ENCODE measurements around the gene P2RY8. TPM values are rescaled to one million over a fixed set of nuclear protein-coding genes. Genes with fewer than 3 reads are reported as not detected.

The P2RY8 gene
- total RNA-seq, 4 donors from 2014 or later = 0.55 to 6.0 (median 3.0) TPM; not detected in 1

DNA sequence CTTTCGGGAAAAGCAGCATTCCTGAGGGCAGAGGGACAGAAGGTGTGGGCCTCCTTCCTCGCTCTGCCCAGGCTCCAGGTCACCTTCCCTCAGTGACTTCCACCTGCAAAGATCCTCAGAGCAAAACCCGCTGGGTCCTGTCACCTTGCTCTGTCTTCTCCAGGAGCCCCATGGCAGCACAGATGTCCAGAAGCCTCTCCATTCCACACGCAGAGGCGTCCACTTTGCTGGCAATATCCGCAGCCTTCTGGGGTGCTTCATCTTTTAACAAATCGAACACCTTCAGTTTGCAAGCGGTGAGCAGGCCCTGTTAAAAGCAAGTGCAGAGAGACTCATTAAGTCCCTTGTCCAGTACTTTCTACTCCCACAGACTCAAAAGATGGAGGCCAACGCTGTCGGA lies 111.6 kb downstream of the P2RY8 start:
- 86 to 87% methylated on average over 8 to 10 of the region's 10 CpGs for WGBS, 2 donors (ENCODE audit: low coverage in 1 of 2)
- Histone ChIP-seq H3K36me3 (peaks cover 0 to 14% (median 3%) of the 10 kb centered on the region in 4 donors), H3K9me3 (peaks cover 5 to 6% of the 10 kb centered on the region in 2 donors), H3K27me3 (no peaks in the 10 kb centered on the region), H3K27ac (no peak overlapping the region), H3K4me1 (no peaks in the 10 kb centered on the region), H3K4me3 (no peak overlapping the region)
- TF ChIP-seq CTCF (IDR thresholded peaks at IDR 0.05) = no peak
- TF ChIP-seq POLR2A (IDR thresholded peaks at IDR 0.05) = no peak
- TF ChIP-seq POLR2AphosphoS5 (IDR thresholded peaks at IDR 0.05) = no peak
- no peak for TF ChIP-seq EP300 (IDR thresholded peaks at IDR 0.05; ENCODE audit: low read depth)
- DNase-seq = no peak
- intact Hi-C loops (cut with DNase I; ENCODE audit: low total_unique reads) = no loop called here
- in situ Hi-C loops (cut with MboI; ENCODE audit: low pct_ligation_motif_present in 1 of 4, low pct_unique_long_range_greater_than_20kb in 1 of 4, low sequenced_read_pairs in 3 of 4) = no loop called here

DNA sequence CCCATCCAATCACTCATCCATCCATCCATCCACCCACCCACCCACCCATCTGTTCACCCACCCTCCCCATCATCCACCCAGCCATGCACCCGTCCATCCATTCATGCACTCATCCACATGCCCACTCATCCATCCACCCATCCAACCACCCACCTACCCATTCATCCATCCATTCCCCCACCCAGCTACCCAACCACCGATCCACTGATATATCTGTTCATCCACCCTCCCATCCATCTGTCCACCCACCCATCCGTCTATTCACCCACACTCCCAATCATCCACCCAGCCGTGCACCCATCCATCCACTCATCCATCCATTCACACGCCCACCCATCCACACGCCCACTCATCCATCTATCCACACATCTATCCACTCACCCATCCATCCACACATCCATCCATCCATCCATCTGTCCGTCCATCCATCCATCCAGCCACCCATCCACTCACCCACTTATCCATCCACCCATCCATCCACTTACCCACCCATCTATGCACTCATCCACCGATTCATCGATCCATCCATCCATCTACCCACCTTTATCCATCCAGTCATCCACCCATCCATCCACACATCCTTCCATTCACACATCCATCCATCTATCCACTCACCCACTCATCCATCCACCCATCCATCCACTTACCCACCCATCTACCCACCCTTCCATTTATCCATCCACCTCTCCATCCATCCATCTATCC lies 112.7 kb downstream of the P2RY8 start:
- Histone ChIP-seq H3K9me3 (peaks cover 5 to 6% of the 10 kb centered on the region in 2 donors), H3K27me3 (no peaks in the 10 kb centered on the region), H3K4me3 (no peak overlapping the region), H3K27ac (no peak overlapping the region), H3K36me3 (peaks cover 0 to 14% (median 3%) of the 10 kb centered on the region in 4 donors), H3K4me1 (no peaks in the 10 kb centered on the region)
- no peak for TF ChIP-seq POLR2A (IDR thresholded peaks at IDR 0.05)
- no peak for TF ChIP-seq EP300 (IDR thresholded peaks at IDR 0.05; ENCODE audit: low read depth)
- no peak for TF ChIP-seq POLR2AphosphoS5 (IDR thresholded peaks at IDR 0.05)
- TF ChIP-seq CTCF (IDR thresholded peaks at IDR 0.05) = no peak
- in situ Hi-C loops (cut with MboI; ENCODE audit: low pct_ligation_motif_present in 1 of 4, low pct_unique_long_range_greater_than_20kb in 1 of 4, low sequenced_read_pairs in 3 of 4) = no loop called here
- intact Hi-C loops (cut with DNase I; ENCODE audit: low total_unique reads) = no loop called here
- WGBS, 2 donors (ENCODE audit: low coverage in 1 of 2) = 69 to 84% methylated on average over 7 to 9 of the region's 9 CpGs
- DNase-seq = no peak

GRCh38 chrX:1423215-1423614 lies 113.8 kb downstream of the P2RY8 start:
- TF ChIP-seq POLR2AphosphoS5 (IDR thresholded peaks at IDR 0.05) (no peak), CTCF (IDR thresholded peaks at IDR 0.05) (no peak), POLR2A (IDR thresholded peaks at IDR 0.05) (no peak), EP300 (IDR thresholded peaks at IDR 0.05; ENCODE audit: low read depth) (no peak)
- in situ Hi-C loops (cut with MboI; ENCODE audit: low pct_ligation_motif_present in 1 of 4, low pct_unique_long_range_greater_than_20kb in 1 of 4, low sequenced_read_pairs in 3 of 4) = no loop called here
- 69% methylated on average over 2 of the region's 2 CpGs; no CpG with 5 or more reads in 1 of the 2 donors for WGBS, 2 donors (ENCODE audit: low coverage in 1 of 2)
- Histone ChIP-seq H3K27ac (no peak overlapping the region), H3K4me1 (no peaks in the 10 kb centered on the region), H3K4me3 (no peak overlapping the region), H3K27me3 (no peaks in the 10 kb centered on the region), H3K9me3 (peaks cover 5 to 6% of the 10 kb centered on the region in 2 donors), H3K36me3 (peaks cover 0 to 14% (median 5%) of the 10 kb centered on the region in 4 donors)
- intact Hi-C loops (cut with DNase I; ENCODE audit: low total_unique reads) = no loop called here
- DNase-seq = no peak

GRCh38 chrX:1422135-1422465 lies 114.9 kb downstream of the P2RY8 start:
- H3K27ac ChIP-seq = no peak overlapping the region
- peaks cover 0 to 14% (median 7%) of the 10 kb centered on the region in 4 donors for H3K36me3 ChIP-seq
- in situ Hi-C loops (cut with MboI; ENCODE audit: low pct_ligation_motif_present in 1 of 4, low pct_unique_long_range_greater_than_20kb in 1 of 4, low sequenced_read_pairs in 3 of 4) = no loop called here
- no peaks in the 10 kb centered on the region for H3K4me1 ChIP-seq
- TF ChIP-seq POLR2AphosphoS5 (IDR thresholded peaks at IDR 0.05) (no peak), EP300 (IDR thresholded peaks at IDR 0.05; ENCODE audit: low read depth) (no peak), CTCF (IDR thresholded peaks at IDR 0.05) (no peak), POLR2A (IDR thresholded peaks at IDR 0.05) (no peak)
- no peaks in the 10 kb centered on the region for H3K27me3 ChIP-seq
- H3K4me3 ChIP-seq = no peak overlapping the region
- DNase-seq = no peak
- H3K9me3 ChIP-seq = peaks cover 5 to 6% of the 10 kb centered on the region in 2 donors
- intact Hi-C loops (cut with DNase I; ENCODE audit: low total_unique reads) = no loop called here
- WGBS, 2 donors (ENCODE audit: low coverage in 1 of 2) = 94% methylated on average over 4 of the region's 4 CpGs; no CpG with 5 or more reads in 1 of the 2 donors
